ENCODE data around the gene RPL13.

DNA sequence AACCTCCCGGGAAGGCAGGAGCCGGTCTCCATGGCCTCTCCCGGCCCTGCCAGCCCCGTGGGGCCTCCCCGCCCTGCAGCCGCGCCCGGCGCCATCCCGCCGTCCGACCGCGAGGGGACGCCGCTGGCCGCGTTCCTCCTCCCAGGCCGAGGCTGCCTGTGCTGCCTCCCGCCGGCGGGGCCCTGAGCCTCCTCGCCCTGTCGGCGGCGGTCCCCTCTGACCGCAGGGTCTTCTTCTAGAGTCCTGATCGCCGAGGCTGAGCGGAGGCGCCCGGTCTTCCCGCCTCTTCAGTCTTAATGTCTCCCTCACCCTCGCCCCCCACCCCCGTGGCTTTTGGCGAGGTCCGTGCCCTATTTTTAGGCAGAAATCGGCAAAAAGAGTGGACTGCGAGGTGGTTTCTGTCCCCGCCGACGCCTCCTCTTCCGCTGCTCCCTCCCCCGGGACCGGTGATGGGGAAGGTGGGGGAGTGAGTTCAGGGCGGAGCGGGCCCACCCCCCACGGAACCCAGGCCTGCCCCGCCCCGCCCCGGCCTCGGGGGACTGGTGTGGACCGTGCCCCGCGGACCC lies 14.3 kb downstream of the RPL13 start:
- TF ChIP-seq, protein P1, sequence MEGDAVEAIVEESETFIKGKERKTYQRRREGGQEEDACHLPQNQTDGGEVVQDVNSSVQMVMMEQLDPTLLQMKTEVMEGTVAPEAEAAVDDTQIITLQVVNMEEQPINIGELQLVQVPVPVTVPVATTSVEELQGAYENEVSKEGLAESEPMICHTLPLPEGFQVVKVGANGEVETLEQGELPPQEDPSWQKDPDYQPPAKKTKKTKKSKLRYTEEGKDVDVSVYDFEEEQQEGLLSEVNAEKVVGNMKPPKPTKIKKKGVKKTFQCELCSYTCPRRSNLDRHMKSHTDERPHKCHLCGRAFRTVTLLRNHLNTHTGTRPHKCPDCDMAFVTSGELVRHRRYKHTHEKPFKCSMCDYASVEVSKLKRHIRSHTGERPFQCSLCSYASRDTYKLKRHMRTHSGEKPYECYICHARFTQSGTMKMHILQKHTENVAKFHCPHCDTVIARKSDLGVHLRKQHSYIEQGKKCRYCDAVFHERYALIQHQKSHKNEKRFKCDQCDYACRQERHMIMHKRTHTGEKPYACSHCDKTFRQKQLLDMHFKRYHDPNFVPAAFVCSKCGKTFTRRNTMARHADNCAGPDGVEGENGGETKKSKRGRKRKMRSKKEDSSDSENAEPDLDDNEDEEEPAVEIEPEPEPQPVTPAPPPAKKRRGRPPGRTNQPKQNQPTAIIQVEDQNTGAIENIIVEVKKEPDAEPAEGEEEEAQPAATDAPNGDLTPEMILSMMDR (conservative IDR thresholded peaks at IDR 0.05 in 1 of 2, IDR thresholded peaks at IDR 0.05 in 1 of 2; ENCODE audit: low read depth in 1 of 2, low read length in 2 of 2) = peak; percentile 46 to 74
- no peak for TF ChIP-seq EZH2 (IDR thresholded peaks at IDR 0.05; ENCODE audit: low read length, missing control alignments)

Data from fibroblast of lung (primary cell).